GM12878 (cell line): ENCODE results near the gene RNASEL.

Source experiments
- CTCF ChIP-seq, 3 experiments: IDR thresholded peaks in 2 of 3; conservative IDR thresholded peaks in 1 of 3; 2 replicates each; pipeline ENCODE4 v1.5.1; 2011; ENCODE audit warnings: low read depth in 3 of 3, low read length in 3 of 3, mild to moderate bottlenecking in 3 of 3, control low read depth in 2 of 3, moderate library complexity in 2 of 3, inconsistent platforms in 1 of 3, mixed read lengths in 1 of 3; ENCODE audit not compliant: control insufficient read depth in 2 of 3, insufficient read depth in 1 of 3; ENCODE audit errors: extremely low read depth in 1 of 3
- ETV6 ChIP-seq, 2 experiments: fragments of 450-650 bp in 1 of 2; IDR thresholded peaks in 1 of 2; conservative IDR thresholded peaks in 1 of 2; 2 replicates each; pipeline ENCODE4 v1.6.1; 2014; ENCODE audit warnings: antibody characterized with exemption in 1 of 2, borderline replicate concordance in 1 of 2, low read depth in 1 of 2, mild to moderate bottlenecking in 1 of 2, moderate library complexity in 1 of 2
- KDM1A ChIP-seq: fragments of 200-600 bp; sonication (generic); IDR thresholded peaks from 2 replicates; pipeline ENCODE4 v1.6.1; 2016; ENCODE audit warnings: borderline replicate concordance
- LARP7 ChIP-seq: fragments of 450-650 bp; IDR thresholded peaks from 2 replicates; pipeline ENCODE4 v1.6.1; 2017; ENCODE audit warnings: mild to moderate bottlenecking
- PKNOX1 ChIP-seq: fragments of 450-650 bp; IDR thresholded peaks from 2 replicates; pipeline ENCODE4 v1.6.1; 2016; ENCODE audit warnings: mild to moderate bottlenecking
- POLR2A ChIP-seq: IDR thresholded peaks from 2 replicates; pipeline ENCODE4 v1.6.1; 2011; ENCODE audit warnings: low read depth, mild to moderate bottlenecking, low read length
- POLR2AphosphoS5 ChIP-seq: IDR thresholded peaks from 2 replicates; pipeline ENCODE4 v1.6.1; 2011; ENCODE audit warnings: mild to moderate bottlenecking, low read length, inconsistent platforms
- RAD21 ChIP-seq: IDR thresholded peaks from 2 replicates; pipeline ENCODE4 v1.6.1; 2011; ENCODE audit warnings: mild to moderate bottlenecking, low read depth, low read length, moderate library complexity; ENCODE audit not compliant: insufficient read depth
- RELB ChIP-seq: fragments of 450-650 bp; IDR thresholded peaks from 2 replicates; pipeline ENCODE4 v1.6.1; 2017; ENCODE audit warnings: low read depth, mild to moderate bottlenecking, moderate library complexity
- SIN3A ChIP-seq: IDR thresholded peaks from 2 replicates; pipeline ENCODE4 v1.6.1; 2012; ENCODE audit warnings: low read depth, low read length, improper control_type of control experiment
- TF ChIP-seq, protein P1 (sequence below): IDR thresholded peaks from 2 replicates; pipeline ENCODE4 v1.6.1; 2011; ENCODE audit warnings: low read depth, mild to moderate bottlenecking, low read length, moderate library complexity, borderline replicate concordance; ENCODE audit errors: extremely low read depth

DNA sequence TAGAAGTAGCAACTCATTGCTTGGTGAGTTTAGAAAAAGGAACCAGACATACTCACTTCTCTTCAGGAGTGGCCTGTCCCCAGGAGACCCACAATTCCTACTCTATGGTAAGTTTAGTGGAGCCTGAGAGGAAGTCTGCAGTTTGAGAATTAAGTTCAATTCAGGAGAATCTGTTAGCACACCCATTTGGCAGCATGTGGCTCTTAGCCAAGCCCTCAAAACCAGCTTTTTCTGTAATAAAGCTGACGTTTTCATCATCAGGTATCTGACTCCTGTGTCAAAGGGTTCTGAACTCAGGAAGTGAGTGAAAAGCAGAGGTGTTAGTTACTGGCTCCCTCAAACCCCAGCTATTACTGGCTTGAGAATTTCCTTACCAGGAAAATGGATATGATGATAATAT is 35.5 kb upstream of the RNASEL start:
- TF ChIP-seq PKNOX1 (no peak), CTCF (IDR thresholded peaks at IDR 0.05 in 2 of 3, conservative IDR thresholded peaks at IDR 0.05 in 1 of 3; ENCODE audit: control insufficient read depth in 2 of 3, extremely low read depth in 1 of 3, insufficient read depth in 1 of 3, low read depth in 3 of 3, low read length in 3 of 3) (no peak), POLR2AphosphoS5 (no peak), ETV6 (conservative IDR thresholded peaks at IDR 0.05 in 1 of 2, IDR thresholded peaks at IDR 0.05 in 1 of 2; ENCODE audit: borderline replicate concordance in 1 of 2, low read depth in 1 of 2) (no peak), KDM1A (no peak), SIN3A (no peak), LARP7 (no peak), RAD21 (no peak), RELB (no peak), POLR2A (no peak)
- TF ChIP-seq, protein P1, sequence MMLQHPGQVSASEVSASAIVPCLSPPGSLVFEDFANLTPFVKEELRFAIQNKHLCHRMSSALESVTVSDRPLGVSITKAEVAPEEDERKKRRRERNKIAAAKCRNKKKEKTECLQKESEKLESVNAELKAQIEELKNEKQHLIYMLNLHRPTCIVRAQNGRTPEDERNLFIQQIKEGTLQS, result no peak
